Fibroblast of skin of left quadriceps (primary cell): Measurements from ENCODE around the gene KIF20B.

ENCODE experiments used
- DNase-seq, 2 experiments: peaks; one replicate each; pipeline ENCODE4 v3.0.0-alpha.2; 2013; ENCODE audit warnings: low read depth in 2 of 2

The KIF20B gene, protein sequence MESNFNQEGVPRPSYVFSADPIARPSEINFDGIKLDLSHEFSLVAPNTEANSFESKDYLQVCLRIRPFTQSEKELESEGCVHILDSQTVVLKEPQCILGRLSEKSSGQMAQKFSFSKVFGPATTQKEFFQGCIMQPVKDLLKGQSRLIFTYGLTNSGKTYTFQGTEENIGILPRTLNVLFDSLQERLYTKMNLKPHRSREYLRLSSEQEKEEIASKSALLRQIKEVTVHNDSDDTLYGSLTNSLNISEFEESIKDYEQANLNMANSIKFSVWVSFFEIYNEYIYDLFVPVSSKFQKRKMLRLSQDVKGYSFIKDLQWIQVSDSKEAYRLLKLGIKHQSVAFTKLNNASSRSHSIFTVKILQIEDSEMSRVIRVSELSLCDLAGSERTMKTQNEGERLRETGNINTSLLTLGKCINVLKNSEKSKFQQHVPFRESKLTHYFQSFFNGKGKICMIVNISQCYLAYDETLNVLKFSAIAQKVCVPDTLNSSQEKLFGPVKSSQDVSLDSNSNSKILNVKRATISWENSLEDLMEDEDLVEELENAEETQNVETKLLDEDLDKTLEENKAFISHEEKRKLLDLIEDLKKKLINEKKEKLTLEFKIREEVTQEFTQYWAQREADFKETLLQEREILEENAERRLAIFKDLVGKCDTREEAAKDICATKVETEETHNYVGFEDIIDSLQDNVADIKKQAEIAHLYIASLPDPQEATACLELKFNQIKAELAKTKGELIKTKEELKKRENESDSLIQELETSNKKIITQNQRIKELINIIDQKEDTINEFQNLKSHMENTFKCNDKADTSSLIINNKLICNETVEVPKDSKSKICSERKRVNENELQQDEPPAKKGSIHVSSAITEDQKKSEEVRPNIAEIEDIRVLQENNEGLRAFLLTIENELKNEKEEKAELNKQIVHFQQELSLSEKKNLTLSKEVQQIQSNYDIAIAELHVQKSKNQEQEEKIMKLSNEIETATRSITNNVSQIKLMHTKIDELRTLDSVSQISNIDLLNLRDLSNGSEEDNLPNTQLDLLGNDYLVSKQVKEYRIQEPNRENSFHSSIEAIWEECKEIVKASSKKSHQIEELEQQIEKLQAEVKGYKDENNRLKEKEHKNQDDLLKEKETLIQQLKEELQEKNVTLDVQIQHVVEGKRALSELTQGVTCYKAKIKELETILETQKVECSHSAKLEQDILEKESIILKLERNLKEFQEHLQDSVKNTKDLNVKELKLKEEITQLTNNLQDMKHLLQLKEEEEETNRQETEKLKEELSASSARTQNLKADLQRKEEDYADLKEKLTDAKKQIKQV (N-terminal part only)

DNA sequence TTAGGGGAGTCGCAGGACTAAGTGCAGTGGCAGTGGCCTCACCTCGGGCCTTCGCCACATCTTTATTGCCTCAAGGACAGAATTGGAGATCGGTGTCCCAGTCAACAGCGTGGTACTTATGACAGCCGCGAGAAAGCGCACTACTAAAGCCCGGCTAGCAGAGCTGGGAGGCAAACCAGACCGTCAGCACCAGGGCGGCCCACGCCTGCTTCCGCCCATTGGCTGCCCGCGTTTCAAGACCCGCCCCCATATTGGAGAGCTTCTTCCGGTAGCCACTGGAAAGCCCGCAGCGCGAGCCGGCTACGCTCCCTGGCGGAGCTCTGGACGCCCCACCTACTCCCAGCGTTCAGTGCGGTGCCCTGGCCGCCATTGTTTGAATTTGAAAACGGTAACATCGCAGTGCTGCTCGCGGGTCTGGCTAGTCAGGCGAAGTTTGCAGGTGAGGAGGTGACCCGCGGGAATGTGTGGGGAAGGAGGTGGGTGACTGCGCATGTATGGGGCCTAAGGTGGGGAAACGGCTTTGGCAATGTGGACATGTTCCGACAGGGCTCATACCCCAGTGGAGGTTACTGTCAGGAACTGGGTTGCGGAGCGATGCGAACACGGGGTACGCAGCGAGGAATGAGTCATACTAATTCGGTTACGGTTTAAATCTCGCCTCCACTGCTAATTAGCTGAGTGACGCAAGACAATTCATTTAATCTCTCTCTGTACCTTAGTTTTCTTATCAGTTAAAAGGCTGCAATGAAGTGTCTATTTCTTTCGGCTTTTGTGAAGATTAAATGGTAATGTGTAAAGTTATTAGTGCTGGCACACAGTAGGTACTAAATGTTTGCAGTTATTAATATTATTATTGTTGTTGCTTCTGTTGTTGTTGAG is at the start of gene KIF20B:
Gene KIF20B, plus strand, starts transcription at position 349 of the 879 bp plus-strand sequence. CDS start 3,705 bp downstream, outside the sequence.
- DNase-seq: peak; percentile 92

DNA sequence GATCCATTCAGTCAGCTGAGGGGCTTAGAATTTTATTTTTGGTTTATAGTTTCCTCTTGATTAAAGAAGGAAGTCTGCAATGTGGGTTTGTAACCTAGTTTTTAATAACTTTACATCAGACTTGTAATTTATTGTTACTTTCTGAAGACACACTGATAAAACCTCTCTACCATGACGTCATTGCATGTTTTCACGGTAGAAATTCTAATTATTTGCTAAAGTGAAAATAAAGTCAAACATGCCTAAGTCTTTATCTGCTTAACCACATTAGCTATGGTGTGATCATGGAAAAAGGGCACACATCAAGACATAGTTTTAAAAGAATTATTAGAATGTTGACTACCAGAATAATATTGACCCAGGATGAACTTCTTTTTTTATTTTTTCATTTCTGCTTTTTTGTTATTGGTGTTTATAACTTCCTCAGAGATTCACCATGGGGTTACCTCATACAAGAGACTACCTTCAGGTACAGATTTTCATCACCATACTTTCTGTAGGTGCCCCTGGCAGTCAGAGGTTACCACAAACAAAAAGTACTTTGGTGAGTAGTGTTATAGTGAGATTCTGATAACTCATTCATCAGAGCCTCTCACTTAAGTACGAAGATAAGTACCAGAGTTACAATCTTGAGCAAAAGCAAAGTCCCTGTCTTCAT is 49.3 kb upstream of the KIF20B start:
- DNase-seq: no peak

DNA sequence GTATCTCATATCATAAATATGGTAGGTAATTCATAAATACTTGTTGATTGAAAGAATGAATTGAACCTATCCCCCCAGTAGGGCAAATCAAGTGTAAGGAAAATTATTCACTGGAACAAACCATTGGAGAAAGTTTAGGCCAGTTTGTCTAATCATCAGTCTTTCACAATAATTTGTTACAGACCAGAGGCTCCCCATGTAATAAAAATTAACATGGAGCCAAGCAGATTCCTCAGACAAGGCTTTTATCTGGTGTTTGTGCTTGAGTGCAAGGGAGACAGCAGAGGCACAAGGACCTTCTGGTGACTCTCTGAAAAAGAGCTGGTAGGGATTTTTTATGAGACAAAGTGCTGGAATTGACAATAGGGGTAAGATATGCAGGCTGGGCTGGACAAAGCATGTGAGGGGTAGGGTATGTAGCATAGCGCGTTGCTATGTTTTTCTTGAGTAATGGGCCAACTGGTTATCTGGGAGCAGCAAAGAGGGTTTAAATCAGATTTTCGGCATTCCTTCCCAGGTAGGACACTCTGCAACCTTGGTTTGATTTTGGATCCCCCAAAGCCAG is 48.5 kb upstream of the KIF20B start:
- DNase-seq: no peak

DNA sequence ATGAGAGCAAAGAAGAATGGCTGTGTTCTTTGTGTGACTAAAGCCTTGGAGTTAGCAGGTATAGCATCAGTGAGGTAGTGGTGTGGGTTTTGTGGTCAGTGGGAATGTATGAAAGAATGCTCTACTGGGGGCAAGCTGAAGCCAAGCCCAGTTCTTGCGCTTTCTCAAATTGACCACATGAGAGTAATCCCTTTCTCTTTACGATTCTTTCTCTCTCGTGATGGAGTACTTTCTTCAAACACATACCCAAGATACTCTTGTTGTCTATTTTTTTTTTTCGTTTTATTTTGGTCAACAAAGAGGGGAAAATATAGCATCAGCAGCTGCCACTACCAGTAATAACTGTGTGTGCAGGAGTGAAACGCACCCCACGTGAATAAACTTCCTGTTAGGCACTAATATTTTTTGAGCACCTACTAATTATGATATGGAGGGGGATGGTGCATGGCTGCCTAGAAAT is 48.0 kb upstream of the KIF20B start:
- peak; percentile 47 for DNase-seq

DNA sequence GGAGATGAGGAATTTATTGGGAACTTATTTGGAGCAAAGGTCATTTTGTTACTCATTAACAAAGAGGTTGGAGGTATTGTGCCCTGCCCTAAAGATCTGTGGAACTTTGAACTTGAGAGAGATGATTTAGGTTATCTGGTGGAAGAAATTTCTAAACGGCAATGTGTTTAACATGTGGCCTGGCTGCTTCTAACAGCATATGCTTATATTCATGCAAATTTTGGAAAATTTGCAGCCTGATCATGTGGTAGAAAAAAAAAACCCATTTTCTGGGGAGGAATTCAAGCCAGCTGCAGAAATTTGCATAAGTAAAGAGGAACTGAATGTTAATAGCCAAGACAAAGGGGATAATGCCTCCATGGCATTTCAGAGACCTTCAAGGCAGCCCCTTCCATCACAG is 45.7 kb upstream of the KIF20B start:
- no peak for DNase-seq

DNA sequence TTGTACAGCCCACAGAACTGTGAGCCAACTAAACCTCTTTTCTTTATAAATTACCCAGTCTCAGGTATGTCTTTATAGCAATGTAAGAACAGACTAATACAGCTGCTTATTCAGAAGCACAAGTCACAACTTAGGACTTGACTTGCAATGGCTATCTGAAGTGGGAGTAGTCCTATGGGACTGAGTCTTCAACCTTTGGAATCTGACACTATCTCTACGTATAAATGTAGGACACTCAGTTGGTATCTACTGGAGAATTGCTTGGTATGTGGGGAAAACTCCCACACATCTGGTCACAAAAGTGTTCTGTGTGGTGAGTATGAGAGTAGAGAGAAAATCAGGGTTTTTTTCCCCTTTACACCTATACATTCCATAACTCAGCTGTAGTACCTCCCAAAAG is 44.1 kb upstream of the KIF20B start:
- DNase-seq: no peak

DNA sequence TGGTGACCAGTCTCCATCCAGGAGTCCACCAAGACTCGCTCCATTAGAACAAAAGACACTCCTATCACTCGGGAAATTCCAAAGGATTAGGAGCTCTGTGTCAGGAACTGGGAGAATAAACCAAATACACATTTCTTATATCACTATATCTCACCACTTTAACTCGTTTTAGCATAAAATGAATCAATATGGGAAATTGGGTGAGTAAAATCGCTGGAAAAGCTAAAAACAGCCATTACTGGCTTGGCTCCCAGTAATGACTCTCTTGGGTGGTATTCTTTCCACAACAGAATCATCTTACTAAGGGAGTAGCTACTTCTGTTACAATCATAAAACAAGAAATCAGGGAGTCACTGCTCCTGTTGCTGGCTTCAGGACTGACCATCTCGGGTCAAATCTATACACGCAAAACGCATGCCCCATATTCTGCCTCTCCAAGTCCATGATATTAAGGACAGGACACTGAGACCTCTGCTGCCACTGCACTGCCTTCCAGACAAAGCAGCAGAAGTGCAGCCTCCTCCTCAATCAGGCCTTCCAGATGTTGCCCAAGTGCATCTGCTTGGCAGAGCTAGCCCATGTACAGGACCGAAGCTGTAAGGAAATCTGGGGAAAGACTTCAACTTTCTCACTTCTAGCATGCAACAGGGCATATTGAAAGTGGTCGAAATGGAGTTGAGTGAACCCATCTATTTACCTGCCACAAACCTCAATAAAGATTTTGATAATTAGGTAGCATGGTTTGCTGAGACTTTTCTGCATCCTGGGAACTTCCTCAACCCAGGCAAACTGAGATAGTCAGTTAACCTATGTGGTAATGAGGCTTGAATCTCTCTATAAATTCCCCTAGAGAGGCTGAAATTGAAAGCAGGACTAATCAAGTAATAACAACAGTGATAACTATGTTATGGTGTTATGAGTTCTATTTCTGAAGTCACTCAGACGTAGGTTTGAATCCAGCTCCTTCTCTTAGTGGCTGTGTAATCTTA is 42.0 kb upstream of the KIF20B start:
- peak; percentile 87 to 90 for DNase-seq

DNA sequence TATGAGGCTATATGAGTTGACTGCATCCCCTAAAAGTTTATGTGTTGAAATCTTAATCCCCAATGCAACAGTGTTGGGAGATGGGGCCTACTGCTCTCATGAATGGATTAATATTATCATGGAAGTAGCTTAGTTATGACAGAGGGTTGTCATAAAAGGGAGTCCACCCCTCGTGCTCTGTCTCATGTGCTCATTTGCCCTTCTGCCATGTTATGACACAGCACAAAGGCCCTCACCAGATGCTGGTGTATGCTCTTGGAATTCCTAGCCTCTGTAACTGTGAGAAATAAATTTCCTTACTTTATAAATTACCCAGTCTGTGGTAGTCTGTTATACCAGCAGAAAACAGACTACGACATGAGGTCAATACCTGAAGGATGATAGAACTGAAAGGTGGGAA is 38.8 kb upstream of the KIF20B start:
- DNase-seq: no peak

DNA sequence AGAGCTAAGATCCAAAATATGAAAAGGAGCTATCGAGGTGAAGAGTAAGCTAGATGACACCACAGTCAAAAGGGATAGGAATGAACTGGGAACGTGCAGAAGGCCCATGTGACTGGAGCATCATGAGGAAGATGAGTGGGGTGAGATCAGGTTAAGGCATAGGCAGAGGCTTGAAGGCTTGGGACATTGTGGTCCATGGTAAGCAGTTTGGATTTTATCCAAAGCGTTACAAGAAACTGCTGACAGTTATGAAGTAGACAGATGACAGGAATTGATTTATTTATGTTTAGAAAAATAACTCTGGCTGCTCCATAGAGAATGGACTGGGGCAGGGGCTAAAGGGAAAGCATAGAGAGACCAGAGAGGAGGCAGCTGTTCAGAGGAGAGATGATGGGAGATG is 38.2 kb upstream of the KIF20B start:
- DNase-seq: no peak

DNA sequence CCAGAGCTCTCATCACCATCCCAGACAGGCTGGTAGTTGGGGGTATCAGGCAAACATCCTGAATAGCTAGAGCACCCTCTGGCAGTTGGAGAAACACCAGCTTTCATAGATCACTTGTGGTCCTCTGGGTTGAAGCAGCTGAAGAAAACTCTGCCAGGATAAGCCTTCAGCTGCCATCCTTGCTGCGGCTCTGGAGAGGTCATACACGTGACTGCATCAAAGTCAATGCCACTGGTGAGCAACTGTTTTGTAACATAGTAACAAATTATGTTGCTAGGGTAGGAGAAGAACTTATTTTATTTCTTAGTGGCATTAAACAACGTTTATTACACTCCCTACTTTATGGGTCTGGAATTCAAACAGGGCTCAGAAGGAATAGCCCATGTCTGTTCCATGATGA is 37.2 kb upstream of the KIF20B start:
- DNase-seq: no peak

DNA sequence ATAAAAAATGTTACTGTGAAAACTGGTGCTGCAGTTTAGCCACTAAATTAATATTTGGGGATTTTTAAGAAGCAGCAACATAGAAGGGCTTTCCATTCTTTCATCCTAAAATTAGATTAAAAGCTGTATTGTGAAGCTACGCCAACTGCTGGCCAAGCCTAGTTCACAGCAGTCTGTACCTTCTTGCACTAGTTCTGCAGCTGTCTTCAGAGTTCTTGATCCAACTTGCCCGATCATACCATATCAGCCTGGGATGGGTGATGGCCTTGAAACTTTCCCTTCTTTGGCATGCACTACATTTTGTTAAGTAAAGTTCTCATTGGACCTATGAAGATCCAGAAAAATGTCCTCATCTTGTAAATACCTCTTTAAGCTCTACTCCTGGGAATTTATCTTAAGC is 36.1 kb upstream of the KIF20B start:
- no peak for DNase-seq

DNA sequence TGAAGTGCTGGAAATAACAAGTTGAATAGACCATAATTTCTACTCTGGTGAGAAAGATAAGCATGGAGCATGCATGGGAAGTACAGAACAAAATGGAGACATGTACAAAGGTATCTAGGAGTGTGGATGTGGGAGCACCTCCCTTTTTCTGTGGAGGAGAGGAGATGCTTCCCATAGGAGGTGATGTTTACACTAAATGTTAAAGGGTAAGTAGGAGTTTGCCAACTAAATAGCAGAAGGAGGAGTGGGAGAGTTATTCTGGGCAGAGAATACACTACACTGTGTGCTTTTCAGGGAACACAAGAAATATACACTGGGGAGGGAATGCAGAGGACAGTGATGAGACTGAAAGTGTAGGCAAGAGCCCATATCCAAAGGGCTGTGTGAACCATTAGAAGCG is 35.3 kb upstream of the KIF20B start:
- DNase-seq: no peak

DNA sequence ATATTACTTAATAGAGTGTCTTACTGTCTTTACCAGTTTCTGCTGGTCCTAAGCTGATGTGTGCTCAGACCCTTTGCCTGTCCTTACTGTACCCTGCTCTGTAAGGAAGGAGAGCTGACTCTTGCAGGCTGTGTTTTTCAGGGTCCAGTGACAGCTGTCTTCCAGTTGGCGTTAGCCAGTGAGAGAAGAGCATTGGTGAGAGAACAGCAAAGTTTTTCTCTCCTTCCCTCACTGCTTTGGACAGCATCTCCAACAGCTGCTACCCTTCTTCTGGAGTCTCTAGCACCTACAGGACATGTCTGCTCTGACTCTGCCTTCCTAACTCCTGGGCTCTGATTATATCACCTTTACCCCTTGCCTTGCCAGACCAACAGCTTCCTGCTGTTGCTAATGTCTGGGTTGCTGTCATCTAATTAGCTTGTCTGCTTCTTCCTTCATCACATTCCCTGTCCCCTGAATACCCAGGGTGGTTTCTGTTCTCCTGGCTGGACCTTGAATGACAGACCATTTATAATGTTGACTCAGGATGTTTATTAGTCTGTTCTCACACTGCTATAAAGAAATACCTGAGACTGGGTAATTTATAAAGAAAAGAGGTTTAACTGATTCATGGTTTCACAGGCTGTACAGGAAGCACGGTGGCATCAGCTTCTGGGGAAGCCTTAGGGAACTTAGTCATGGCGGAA is 32.9 kb upstream of the KIF20B start:
- no peak for DNase-seq

DNA sequence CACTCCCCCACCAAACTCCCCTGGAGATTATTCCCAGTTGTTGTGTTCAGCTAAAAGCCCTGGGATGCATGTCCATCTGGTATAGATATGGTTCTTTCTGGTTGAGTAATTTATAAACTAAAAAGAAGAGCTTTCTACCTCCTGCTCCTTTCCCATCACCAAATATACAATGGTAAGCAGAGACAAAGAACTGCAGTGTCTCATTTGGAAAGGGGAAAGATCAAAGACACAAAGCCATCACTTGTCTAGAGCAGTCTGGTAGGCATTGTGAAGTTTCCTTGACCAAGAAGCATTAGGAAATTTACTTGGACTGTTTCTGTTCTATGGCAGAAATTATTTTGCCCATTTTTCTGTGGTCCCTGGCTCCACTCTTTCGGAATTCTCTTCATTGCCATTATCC is 31.4 kb upstream of the KIF20B start:
- DNase-seq: no peak

DNA sequence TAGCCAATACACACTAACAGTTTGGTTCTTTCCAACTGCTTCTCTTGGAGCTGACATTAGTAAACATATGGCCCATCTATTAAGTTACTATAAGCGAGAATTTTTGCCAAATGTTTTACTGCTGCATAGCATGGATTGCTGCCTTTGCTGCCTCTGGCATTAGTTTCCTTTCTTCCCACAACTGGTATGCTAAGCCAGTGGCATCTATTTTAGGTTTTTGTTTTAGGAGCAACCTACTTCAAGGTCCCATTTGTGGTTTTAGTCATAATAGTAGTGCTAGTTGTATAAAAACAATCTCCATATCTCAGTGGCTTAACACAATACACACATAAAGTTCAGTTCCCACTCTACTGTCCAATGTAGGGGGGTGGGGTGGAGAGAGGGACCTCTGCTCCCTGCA is 30.5 kb upstream of the KIF20B start:
- DNase-seq: no peak

DNA sequence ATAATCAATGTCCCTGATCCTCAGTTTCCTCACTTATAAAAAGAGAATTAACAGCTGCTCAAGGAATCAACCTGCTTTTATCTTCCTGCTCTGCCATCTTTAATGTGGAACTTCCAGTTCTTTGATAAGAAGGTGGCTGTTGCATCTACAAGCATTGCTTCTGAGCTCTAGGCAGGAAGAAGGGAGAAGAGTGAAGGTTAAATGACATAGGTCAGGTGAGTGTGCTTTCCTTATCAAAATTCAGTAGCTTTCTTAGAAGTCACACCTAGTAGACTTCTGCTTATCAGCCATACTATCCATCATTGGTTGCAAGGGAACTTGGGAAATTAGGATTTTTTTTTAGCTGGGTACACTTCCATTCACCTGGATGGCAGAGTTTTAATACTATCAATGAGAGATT is 24.0 kb upstream of the KIF20B start:
- no peak for DNase-seq

DNA sequence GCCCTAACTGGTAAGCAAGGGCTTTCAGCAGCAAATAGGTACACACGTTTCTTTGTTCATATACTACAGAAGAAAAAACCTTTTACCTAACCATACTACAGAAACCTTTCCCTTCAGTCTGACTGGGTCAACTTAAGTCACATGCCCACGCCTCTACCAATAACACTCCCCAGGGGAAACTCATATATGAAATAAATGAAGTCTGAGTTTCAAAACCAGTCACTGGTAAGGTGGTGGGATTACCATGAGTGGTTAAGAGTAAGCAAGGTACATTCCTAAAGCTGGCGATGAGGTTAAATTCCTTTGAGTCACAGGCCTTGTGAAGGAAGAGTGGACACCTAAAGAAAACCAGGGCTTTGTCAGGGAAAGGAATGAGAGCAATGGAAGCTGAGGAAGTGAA is 21.4 kb upstream of the KIF20B start:
- no peak for DNase-seq

DNA sequence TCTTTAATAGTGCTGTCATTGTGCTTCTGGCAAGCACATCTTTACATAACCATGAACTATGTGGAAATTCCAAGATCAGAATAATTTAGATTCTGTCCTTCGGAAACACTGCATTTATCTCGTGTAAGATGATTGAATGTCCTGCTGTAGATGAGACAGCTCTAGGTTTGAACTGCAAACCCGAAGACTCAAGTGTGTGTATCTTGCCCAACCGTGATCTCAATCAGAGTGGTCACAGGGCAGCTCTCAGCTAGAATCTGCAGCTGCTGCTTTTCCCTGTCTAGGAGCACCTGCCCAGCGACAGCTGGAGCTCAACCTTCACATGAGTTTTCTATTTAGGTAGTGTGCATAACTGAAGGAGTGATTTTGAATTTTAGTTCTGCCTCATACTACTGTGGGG is 17.5 kb upstream of the KIF20B start:
- DNase-seq: no peak
